Sciatic nerve (tissue), 2 donors: ENCODE measurements around the gene PPP2R5E. TPM values are rescaled to one million over a fixed set of nuclear protein-coding genes. Genes with fewer than 3 reads are reported as not detected.
"Not testable (repeated sequence)": the region's sequence is repeated elsewhere in the genome, so short reads cannot be mapped to it uniquely, and the experiment has no call there.

Experiments
- ATAC-seq: fragments of 200-7000 bp; cut with Tn5 transposase; one replicate; pipeline ENCODE4 v1.9.1; 2020; ENCODE audit warnings: mild to moderate bottlenecking, moderate library complexity
- DNase-seq: peaks from one replicate; pipeline ENCODE4 v3.0.0-alpha.2; 2020; ENCODE audit warnings: low spot score
- intact Hi-C: fragments of 100-400 bp; cut with DNase I; formaldehyde crosslinking; loops from one replicate; pipeline ENCODE4 v1.14.2; 2022
- total RNA-seq: library from RNA; stranded (reverse); fragmentation: NEBNext Ultra II Directional; extraction: Animal tissue kit (Norgen Biotek cat#: 25700); gene quantifications from one replicate; pipeline ENCODE4 v1.2.1, GENCODE V29; 2021
- donor health status: DM: no; HTN: no; CAD: no.
- donor health status: DM: no; HTN: no; CAD: no.

PPP2R5E gene
- total RNA-seq, result 37.6 TPM

- DNase-seq, result peak; percentile 99
- intact Hi-C loops, result loop anchor here (1.0 kb wide), 1 partner anchor 24 kb away; no protein-coding TSS in a partner anchor
- ATAC-seq, result peak; percentile 100
Measured at GRCh38 chr14:63543000-63543825, at the start of gene PPP2R5E. Gene PPP2R5E, minus strand, starts transcription at chr14:63543377. Its CDS starts 3,692 bp downstream, at chr14:63539685.

GRCh38 chr14:63583046-63583445 is 39.9 kb upstream of the PPP2R5E start:
- DNase-seq, intact Hi-C loops, ATAC-seq: not testable (repeated sequence)

- no peak for DNase-seq
- ATAC-seq, result no peak
- intact Hi-C loops, result no loop called here
Measured at GRCh38 chr14:63581491-63581890, 38.3 kb upstream of the PPP2R5E start.

- intact Hi-C loops, result no loop called here
- ATAC-seq (no peak), DNase-seq (no peak)
Measured at GRCh38 chr14:63578300-63578699, 35.1 kb upstream of the PPP2R5E start.

GRCh38 chr14:63573581-63573980 is 30.4 kb upstream of the PPP2R5E start:
- intact Hi-C loops, result no loop called here
- ATAC-seq (no peak), DNase-seq (no peak)

GRCh38 chr14:63565448-63565847 is 22.3 kb upstream of the PPP2R5E start:
- ATAC-seq (no peak), DNase-seq (no peak)
- intact Hi-C loops, result no loop called here

GRCh38 chr14:63564318-63564717 is 21.1 kb upstream of the PPP2R5E start:
- ATAC-seq (peak; percentile 62), DNase-seq (no peak)
- intact Hi-C loops, result no loop called here

- ATAC-seq (no peak), DNase-seq (no peak)
- intact Hi-C loops, result no loop called here
Measured at GRCh38 chr14:63563370-63564026, 20.3 kb upstream of the PPP2R5E start.

- no peak for DNase-seq
- no peak for ATAC-seq
- intact Hi-C loops, result no loop called here
Measured at GRCh38 chr14:63562405-63562804, 19.2 kb upstream of the PPP2R5E start.

GRCh38 chr14:63555572-63555971 is 12.4 kb upstream of the PPP2R5E start:
- no peak for DNase-seq
- intact Hi-C loops, result no loop called here
- no peak for ATAC-seq

- intact Hi-C loops, result no loop called here
- DNase-seq (no peak), ATAC-seq (no peak)
Measured at GRCh38 chr14:63551332-63551731, 8.2 kb upstream of the PPP2R5E start.

- ATAC-seq (no peak), DNase-seq (no peak)
- intact Hi-C loops, result no loop called here
Measured at GRCh38 chr14:63547798-63548335, 4.7 kb upstream of the PPP2R5E start.

- ATAC-seq (no peak), DNase-seq (no peak)
- intact Hi-C loops, result no loop called here
Measured at GRCh38 chr14:63545431-63545830, 2.3 kb upstream of the PPP2R5E start.

GRCh38 chr14:63544591-63545299 is 1.6 kb upstream of the PPP2R5E start:
- intact Hi-C loops, result no loop called here
- ATAC-seq (peak; percentile 25), DNase-seq (no peak)

- intact Hi-C loops, result loop anchor here (1.0 kb wide), 1 partner anchor 23 kb away; no protein-coding TSS in a partner anchor
- no peak for DNase-seq
- ATAC-seq, result no peak
Measured at GRCh38 chr14:63543826-63544406, 739 bp upstream of the PPP2R5E start.

GRCh38 chr14:63542231-63542999 is 762 bp downstream of the PPP2R5E start:
- intact Hi-C loops, result no loop called here
- peak; percentile 66 for DNase-seq
- no peak for ATAC-seq

GRCh38 chr14:63535918-63536317 is 7.3 kb downstream of the PPP2R5E start:
- ATAC-seq (no peak), DNase-seq (no peak)
- intact Hi-C loops, result no loop called here

GRCh38 chr14:63533474-63533873 is 9.7 kb downstream of the PPP2R5E start:
- no peak for DNase-seq
- ATAC-seq, result no peak
- intact Hi-C loops, result no loop called here
